HCT116 (cell line): ENCODE measurements around the gene MAGIX. TPM values are rescaled to one million over a fixed set of nuclear protein-coding genes. Genes with fewer than 3 reads are reported as not detected.

ENCODE experiments used
- ATAC-seq: fragments of 200-7000 bp; cut with Tn5 transposase; 2 replicates; pipeline ENCODE4 v1.9.1; 2020; ENCODE audit warnings: mild to moderate bottlenecking, moderate library complexity
- BruUV-seq: library from RNA; stranded (reverse); fragments of 400-500 nt; replicated peaks from 2 replicates; lab custom pipeline; 2021; lab: Mats Ljungman, UMichigan
- CTCF ChIA-PET: fragments of 300-600 bp; sonication (Branson Sonifier 250); formaldehyde crosslinking; loops from one replicate; lab custom pipeline; 2021; ENCODE audit warnings: antibody characterized with exemption; lab: Charles Lee
- POLR2A ChIA-PET: fragments of 300-600, 350-600 bp; sonication (Branson Sonifier 250); formaldehyde crosslinking; loops from one replicate; lab custom pipeline; 2021; ENCODE audit warnings: antibody characterized with exemption; lab: Charles Lee
- RAD21 ChIA-PET, 2 experiments: fragments of 300-600 bp; sonication (Branson Sonifier 250); formaldehyde crosslinking; loops; one replicate each; lab custom pipeline; 2023; ENCODE audit warnings: low total read pairs in 2 of 2; ENCODE audit not compliant: uncharacterized antibody in 2 of 2, unreplicated experiment in 2 of 2, low non-redundant PET in 1 of 2; lab: Charles Lee
- DNase-seq: peaks from one replicate; pipeline ENCODE4 v3.0.0-alpha.2; 2010; ENCODE audit warnings: low read depth, low spot score
- H2AFZ ChIP-seq: fragments of 200-600 bp; shearing (Covaris generic), sonication (generic); 2 replicates; pipeline ENCODE4 v1.6.1; 2017; ENCODE audit warnings: low read depth, mixed run types, mixed read lengths, antibody characterized with exemption, low read length; ENCODE audit not compliant: poor library complexity, severe bottlenecking
- H3K27ac ChIP-seq: 2 replicates; pipeline ENCODE4 v1.5.1; 2012; ENCODE audit warnings: low read depth, low read length
- H3K27me3 ChIP-seq: fragments of 200-600 bp; sonication (generic); 2 replicates; pipeline ENCODE4 v1.6.1; 2016; ENCODE audit warnings: mixed run types, low read length, mixed read lengths; ENCODE audit not compliant: insufficient read depth
- H3K36me3 ChIP-seq, 2 experiments: fragments of 200-500 bp in 1 of 2; fragments of 200-600 bp in 1 of 2; sonication (Bioruptor generic) in 1 of 2; sonication (generic) in 1 of 2; 2 replicates each; pipeline versions ENCODE4 v1.5.1 to v1.6.1; 2014 to 2016; ENCODE audit warnings: low read length in 2 of 2, inconsistent platforms in 1 of 2, mixed read lengths in 1 of 2, mixed run types in 1 of 2; ENCODE audit not compliant: insufficient read depth in 2 of 2, control insufficient read depth in 1 of 2
- H3K4me1 ChIP-seq, 2 experiments: fragments of 200-600 bp in 1 of 2; sonication (generic) in 1 of 2; 2 replicates each; pipeline versions ENCODE4 v1.5.1 to v1.6.1; 2012 to 2017; ENCODE audit warnings: low read length in 2 of 2, inconsistent platforms in 1 of 2, mild to moderate bottlenecking in 1 of 2, mixed read lengths in 1 of 2, mixed run types in 1 of 2, moderate library complexity in 1 of 2; ENCODE audit not compliant: insufficient read depth in 2 of 2, control insufficient read depth in 1 of 2
- H3K4me2 ChIP-seq: fragments of 200-600 bp; sonication (generic); 2 replicates; pipeline ENCODE4 v1.6.1; 2017; ENCODE audit warnings: mixed run types, low read length, mixed read lengths
- H3K4me3 ChIP-seq, 2 experiments: fragments of 200-600 bp in 1 of 2; sonication (generic) in 1 of 2; replicated peaks in 1 of 2; 2 replicates each; pipeline ENCODE4 v1.5.1; 2011 to 2016; ENCODE audit warnings: low read length in 2 of 2, control low read depth in 1 of 2, low read depth in 1 of 2, mild to moderate bottlenecking in 1 of 2, mixed read lengths in 1 of 2, mixed run types in 1 of 2
- H3K79me2 ChIP-seq: fragments of 200-600 bp; sonication (generic); 2 replicates; pipeline ENCODE4 v1.6.1; 2017; ENCODE audit warnings: mild to moderate bottlenecking, mixed run types, low read length, moderate library complexity, mixed read lengths; ENCODE audit not compliant: insufficient read depth
- H3K9ac ChIP-seq: fragments of 200-600 bp; sonication (generic); 2 replicates; pipeline ENCODE4 v1.6.1; 2016; ENCODE audit warnings: low read length, mixed read lengths
- H3K9me2 ChIP-seq: fragments of 200-600 bp; sonication (generic), shearing (Covaris generic); 2 replicates; pipeline ENCODE4 v1.6.1; 2017; ENCODE audit warnings: mixed run types, mild to moderate bottlenecking, moderate library complexity; ENCODE audit not compliant: insufficient read depth
- H3K9me3 ChIP-seq, 2 experiments: fragments of 200-500 bp in 1 of 2; fragments of 200-600 bp in 1 of 2; sonication (Bioruptor generic) in 1 of 2; sonication (generic) in 1 of 2; 2 replicates each; pipeline ENCODE4 v1.6.1; 2014 to 2017; ENCODE audit warnings: low read length in 2 of 2, mixed read lengths in 2 of 2, inconsistent platforms in 1 of 2, low read depth in 1 of 2, mild to moderate bottlenecking in 1 of 2, mixed run types in 1 of 2, moderate library complexity in 1 of 2; ENCODE audit not compliant: control insufficient read depth in 1 of 2, insufficient read depth in 1 of 2
- H4K20me1 ChIP-seq: fragments of 200-600 bp; sonication (generic), shearing (Covaris generic); 2 replicates; pipeline ENCODE4 v1.6.1; 2017; ENCODE audit warnings: mixed run types, mild to moderate bottlenecking, moderate library complexity; ENCODE audit not compliant: insufficient read depth
- ATF3 ChIP-seq: IDR thresholded peaks from 2 replicates; pipeline ENCODE4 v1.6.1; 2012
- CBX3 ChIP-seq: IDR thresholded peaks from 2 replicates; pipeline ENCODE4 v1.6.1; 2012; ENCODE audit warnings: low read depth
- CEBPB ChIP-seq: IDR thresholded peaks from 2 replicates; pipeline ENCODE4 v1.6.1; 2012; ENCODE audit warnings: low read depth
- EGR1 ChIP-seq: IDR thresholded peaks from 2 replicates; pipeline ENCODE4 v1.6.1; 2012; ENCODE audit warnings: low read depth
- ELF1 ChIP-seq: IDR thresholded peaks from 2 replicates; pipeline ENCODE4 v1.6.1; 2012; ENCODE audit warnings: low read depth, borderline replicate concordance
- EZH2 ChIP-seq: fragments of 200-600 bp; sonication (generic); IDR thresholded peaks from 2 replicates; pipeline ENCODE4 v1.6.1; 2017; ENCODE audit warnings: antibody characterized with exemption, mixed run types
- EZH2phosphoT487 ChIP-seq: fragments of 200-600 bp; IDR thresholded peaks from 2 replicates; pipeline ENCODE4 v1.6.1; 2018; ENCODE audit warnings: antibody characterized with exemption, borderline replicate concordance
- JUND ChIP-seq: IDR thresholded peaks from 2 replicates; pipeline ENCODE4 v1.6.1; 2012
- POLR2A ChIP-seq: IDR thresholded peaks from 2 replicates; pipeline ENCODE4 v1.7.0; 2011; ENCODE audit warnings: borderline replicate concordance; ENCODE audit not compliant: insufficient read depth, insufficient read length; ENCODE audit errors: extremely low read depth
- POLR2AphosphoS5 ChIP-seq: IDR thresholded peaks from 2 replicates; pipeline ENCODE4 v1.6.1; 2011; ENCODE audit warnings: mild to moderate bottlenecking, low read depth, low read length, moderate library complexity
- RAD21 ChIP-seq: IDR thresholded peaks from 2 replicates; pipeline ENCODE4 v1.6.1; 2012; ENCODE audit warnings: low read depth, mild to moderate bottlenecking
- SIN3A ChIP-seq: IDR thresholded peaks from 2 replicates; pipeline ENCODE4 v1.6.1; 2012; ENCODE audit warnings: low read depth
- SP1 ChIP-seq: IDR thresholded peaks from 2 replicates; pipeline ENCODE4 v1.6.1; 2012; ENCODE audit warnings: low read depth
- SRF ChIP-seq: IDR thresholded peaks from 2 replicates; pipeline ENCODE4 v1.6.1; 2012; ENCODE audit warnings: low read depth
- TCF7L2 ChIP-seq: IDR thresholded peaks from 2 replicates; pipeline ENCODE4 v1.7.0; 2011; ENCODE audit warnings: borderline replicate concordance, inconsistent platforms; ENCODE audit not compliant: insufficient read depth, insufficient read length; ENCODE audit errors: extremely low read depth
- YY1 ChIP-seq: IDR thresholded peaks from 2 replicates; pipeline ENCODE4 v1.6.1; 2011; ENCODE audit warnings: low read length, low read depth, moderate library complexity, mild to moderate bottlenecking; ENCODE audit not compliant: insufficient replicate concordance; ENCODE audit errors: extremely low read depth
- ZBTB33 ChIP-seq: IDR thresholded peaks from 2 replicates; pipeline ENCODE4 v1.6.1; 2011; ENCODE audit warnings: mild to moderate bottlenecking, low read length, moderate library complexity; ENCODE audit not compliant: insufficient replicate concordance; ENCODE audit errors: extremely low read depth
- ZFX ChIP-seq: fragments of 450-650 bp; IDR thresholded peaks from 2 replicates; pipeline ENCODE4 v1.6.1; 2017
- ZNF274 ChIP-seq: fragments of 200-500 bp; sonication (Bioruptor generic); IDR thresholded peaks from 2 replicates; pipeline ENCODE4 v1.6.1; 2014; ENCODE audit warnings: mild to moderate bottlenecking, low read depth, low read length, inconsistent platforms
- intact Hi-C: fragments of 100-400 bp; cut with micrococcal nuclease; formaldehyde crosslinking; loops from 2 replicates; pipeline ENCODE4 v1.10.0; 2022
- total RNA-seq: library from RNA; stranded (reverse); gene quantifications from one replicate; pipeline ENCODE4 v1.2.1, GENCODE V29; 2021; ENCODE audit not compliant: unreplicated experiment

MAGIX gene
- total RNA-seq, 1 experiment from 2014 or later = 2.6 TPM

DNA sequence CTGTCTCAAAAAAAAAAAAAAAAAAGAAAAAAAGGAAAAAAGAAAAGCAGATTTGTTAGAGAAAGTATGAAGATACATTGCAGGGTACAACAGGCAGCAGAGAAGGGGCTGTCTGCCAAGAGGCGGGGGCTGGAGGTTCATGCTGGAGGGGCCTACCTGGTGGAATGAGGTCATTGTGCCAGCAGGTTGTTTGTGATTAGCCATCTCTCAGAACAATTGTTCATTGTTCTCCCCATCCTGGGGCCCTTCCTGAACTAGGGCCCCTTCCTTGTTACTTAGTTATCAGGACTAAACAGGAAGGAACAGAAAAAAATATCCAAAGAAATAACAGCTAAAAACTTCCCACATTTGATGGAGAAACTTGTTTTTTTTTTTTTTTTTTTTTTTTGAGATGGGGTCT, 25.1 kb upstream of the MAGIX start:
- no TSS peak for BruUV-seq
- intact Hi-C loops = no loop called here

More for the DNA sequence above, 25.1 kb upstream of the MAGIX start:
- Histone ChIP-seq H3K4me1 (no peaks in the 10 kb centered on the region), H4K20me1 (no peaks in the 10 kb centered on the region), H2AFZ (no peak overlapping the region), H3K27me3 (no peaks in the 10 kb centered on the region), H3K36me3 (no peaks in the 10 kb centered on the region), H3K79me2 (no peaks in the 10 kb centered on the region), H3K27ac (no peak overlapping the region), H3K4me2 (no peak overlapping the region), H3K9ac (no peak overlapping the region), H3K9me2 (no peaks in the 10 kb centered on the region), H3K9me3 (no peaks in the 10 kb centered on the region; a peak in 1 of 4 replicates), H3K4me3 (no peak overlapping the region)
- DNase-seq = no peak
- ChIA-PET CTCF (interaction anchor here (1.3 kb wide), 1 partner anchor 19 kb away, joined by 4 read pairs; no protein-coding TSS in a partner anchor), RAD21 (no interaction called here), POLR2A (no interaction called here)
- ATAC-seq = no peak
- TF ChIP-seq CEBPB = no peak
- no peak for TF ChIP-seq ATF3
- TF ChIP-seq ZBTB33 = no peak
- no peak for TF ChIP-seq TCF7L2
- no peak for TF ChIP-seq YY1
- TF ChIP-seq SRF = no peak
- TF ChIP-seq SP1 = no peak
- TF ChIP-seq SIN3A = no peak
- no peak for TF ChIP-seq ZFX
- TF ChIP-seq CBX3 = no peak
- no peak for TF ChIP-seq POLR2A
- TF ChIP-seq ZNF274 = no peak
- TF ChIP-seq EZH2 = no peak
- no peak for TF ChIP-seq ELF1
- no peak for TF ChIP-seq POLR2AphosphoS5
- no peak for TF ChIP-seq JUND
- no peak for TF ChIP-seq EGR1
- no peak for TF ChIP-seq EZH2phosphoT487
- no peak for TF ChIP-seq RAD21
